GM18870 (cell line): Measurements from ENCODE around the gene KRTAP4-8.
"Not testable (repeated sequence)": the region's sequence is repeated elsewhere in the genome, so short reads cannot be mapped to it uniquely, and the experiment has no call there.

ENCODE experiments used
- ATAC-seq: cut with Tn5 transposase; IDR thresholded peaks from one replicate; pipeline ENCODE4 v1.9.1; 2021; ENCODE audit warnings: moderate library complexity; ENCODE audit not compliant: unreplicated experiment

KRTAP4-8 gene

DNA sequence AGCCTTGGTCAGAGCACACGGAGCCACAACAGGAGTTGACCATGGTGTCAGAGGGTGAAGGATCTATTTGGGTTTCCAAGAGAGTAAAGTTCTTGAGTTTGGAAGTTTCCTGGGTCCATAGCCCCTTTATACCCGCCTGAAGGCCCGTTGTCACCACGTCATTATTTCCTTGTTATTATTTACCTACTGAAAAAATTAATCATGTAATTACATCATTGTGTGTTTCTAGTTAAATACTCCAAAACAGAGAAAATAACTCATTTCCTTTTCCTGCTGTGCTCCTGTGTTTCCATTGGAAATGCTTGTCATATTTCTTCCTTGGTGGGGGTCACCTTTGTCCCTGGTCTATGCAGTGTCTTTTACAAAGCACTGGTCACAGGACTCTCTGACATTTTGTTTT is at the start of gene KRTAP4-8:
KRTAP4-8 (minus strand) TSS at position 101 of the 400 bp plus-strand sequence; CDS start at position 43, 58 bp downstream.
- no peak for ATAC-seq

GRCh38 chr17:41145261-41145660 is 47.3 kb upstream of the KRTAP4-8 start:
- ATAC-seq: no peak

DNA sequence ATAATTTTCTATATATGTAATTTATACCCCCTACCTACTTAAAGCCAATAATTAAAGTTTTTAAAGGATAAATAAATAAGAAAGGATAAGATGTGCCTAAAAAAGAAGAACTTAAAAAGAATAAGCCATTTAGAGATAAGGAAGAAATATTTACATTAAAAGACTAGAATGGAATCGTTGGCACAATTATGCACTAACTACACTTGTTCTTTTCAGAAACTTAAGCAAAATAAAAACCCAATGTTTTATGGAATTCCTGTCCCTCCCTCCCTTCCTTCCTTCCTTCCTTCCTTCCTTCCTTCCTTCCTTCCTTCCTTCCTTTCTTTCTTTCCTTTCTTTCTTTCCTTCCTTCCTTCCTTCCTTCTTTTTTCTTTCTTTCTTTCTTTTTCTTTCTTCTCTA is 46.9 kb upstream of the KRTAP4-8 start:
- no peak for ATAC-seq

DNA sequence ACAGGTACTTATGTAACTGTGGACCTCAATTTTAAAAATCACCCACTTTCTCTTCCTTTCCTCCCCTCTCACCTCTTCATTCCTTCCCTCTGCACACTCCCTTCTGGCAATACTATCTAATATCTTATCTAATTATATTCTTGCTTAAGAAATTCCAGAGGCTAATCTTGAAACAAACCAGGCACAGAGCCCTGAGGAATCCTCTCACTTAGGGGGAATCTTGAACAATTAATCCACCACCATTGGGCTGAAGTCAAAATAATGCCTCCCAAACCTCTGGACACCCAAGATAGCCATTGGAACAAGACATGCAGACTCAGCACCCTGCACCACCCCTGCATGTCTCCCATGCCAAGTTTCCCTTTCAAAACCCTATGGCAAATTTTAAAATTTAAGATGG is 43.4 kb upstream of the KRTAP4-8 start:
- ATAC-seq: no peak

- ATAC-seq: no peak
Observed at GRCh38 chr17:41140360-41141131, 42.6 kb upstream of the KRTAP4-8 start, which contains the start of gene KRTAP4-6. TSS of gene KRTAP4-6 (minus strand) at chr17:41140544. CDS start at chr17:41140487, 57 bp downstream.

- ATAC-seq: not testable (repeated sequence)
Observed at GRCh38 chr17:41139865-41140264, 41.9 kb upstream of the KRTAP4-8 start.

- no peak for ATAC-seq
Observed at GRCh38 chr17:41133880-41134735, 36.2 kb upstream of the KRTAP4-8 start.

- no peak for ATAC-seq
Observed at GRCh38 chr17:41131979-41132378, 34.0 kb upstream of the KRTAP4-8 start.

GRCh38 chr17:41127371-41127770 is 29.4 kb upstream of the KRTAP4-8 start:
- ATAC-seq: no peak

GRCh38 chr17:41126412-41126811 is 28.5 kb upstream of the KRTAP4-8 start:
- no peak for ATAC-seq

DNA sequence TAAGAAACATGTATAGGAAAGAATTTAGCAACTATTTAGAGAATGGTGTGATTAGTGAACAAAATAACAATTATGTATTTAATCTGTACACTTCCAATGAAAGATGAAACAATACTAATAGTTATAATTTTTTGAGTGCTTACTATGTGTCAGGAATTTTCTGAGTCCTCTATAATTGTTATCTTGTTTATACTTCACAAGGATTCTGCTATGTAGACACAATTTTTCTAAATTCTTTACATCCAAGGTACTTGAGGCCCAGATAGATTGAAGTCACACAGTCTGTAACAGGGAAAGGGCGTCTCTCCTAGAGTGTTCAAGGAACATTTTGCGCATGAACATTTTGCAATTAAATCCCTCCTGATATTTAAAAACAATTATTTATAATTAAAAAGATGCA is 27.1 kb upstream of the KRTAP4-8 start:
- ATAC-seq: no peak

- not testable (repeated sequence) for ATAC-seq
Observed at GRCh38 chr17:41123991-41124371, 26.0 kb upstream of the KRTAP4-8 start, which contains the start of gene KRTAP4-12. TSS of gene KRTAP4-12 (minus strand) at chr17:41124182. CDS start at chr17:41124122, 60 bp downstream.

DNA sequence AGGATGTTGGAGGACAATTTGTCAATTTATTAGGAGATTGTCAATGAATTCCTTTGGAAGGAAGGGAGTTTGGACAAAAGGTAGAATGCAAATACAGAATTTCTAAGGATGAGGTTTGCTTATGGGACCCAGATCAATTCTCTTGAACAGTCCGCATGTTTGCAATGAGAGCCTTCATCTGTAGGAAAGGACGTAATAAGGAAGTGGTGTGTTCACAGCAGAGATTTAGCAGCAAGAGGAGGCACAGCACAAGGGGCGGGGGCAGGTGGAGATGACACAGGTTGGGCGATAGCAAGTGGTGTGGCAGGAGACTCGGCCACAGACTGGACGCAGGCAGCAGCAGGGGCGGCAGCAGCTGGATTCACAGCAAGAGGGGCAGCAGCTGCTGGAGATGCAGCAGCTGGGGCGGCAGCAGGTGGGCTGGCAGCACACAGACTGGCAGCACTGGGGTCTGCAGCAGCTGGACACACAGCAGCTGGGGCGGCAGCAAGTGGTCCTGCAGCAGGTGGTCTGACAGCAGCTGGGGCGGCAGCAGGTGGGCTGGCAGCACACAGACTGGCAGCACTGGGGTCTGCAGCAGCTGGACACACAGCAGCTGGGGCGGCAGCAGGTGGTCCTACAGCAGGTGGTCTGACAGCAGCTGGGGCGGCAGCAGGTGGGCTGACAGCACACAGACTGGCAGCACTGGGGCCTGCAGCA is 25.5 kb upstream of the KRTAP4-8 start:
- ATAC-seq: not testable (repeated sequence)

DNA sequence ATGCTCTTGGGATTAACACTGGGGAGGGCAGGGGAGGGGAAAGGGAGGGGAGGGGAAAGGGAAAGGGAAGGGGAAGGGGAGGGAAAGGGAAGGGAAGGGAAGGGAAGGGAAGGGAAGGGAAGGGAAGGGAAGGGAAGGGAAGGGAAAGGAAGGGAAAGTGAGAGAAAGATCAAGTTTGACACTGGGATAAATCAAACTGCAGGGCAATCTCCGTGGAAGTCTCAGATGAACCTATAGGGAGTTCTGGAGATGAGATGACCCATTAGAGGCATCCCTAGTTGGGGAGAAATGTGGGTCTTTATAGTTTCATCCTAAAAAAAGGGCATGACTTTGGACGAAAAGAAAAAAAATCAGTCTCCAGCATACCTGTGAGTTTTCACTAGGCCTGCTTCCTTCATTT is 23.8 kb upstream of the KRTAP4-8 start:
- ATAC-seq: no peak

- ATAC-seq: not testable (repeated sequence)
Observed at GRCh38 chr17:41119696-41120690, 22.1 kb upstream of the KRTAP4-8 start.

GRCh38 chr17:41118721-41119120 is 20.8 kb upstream of the KRTAP4-8 start:
- ATAC-seq: no peak

DNA sequence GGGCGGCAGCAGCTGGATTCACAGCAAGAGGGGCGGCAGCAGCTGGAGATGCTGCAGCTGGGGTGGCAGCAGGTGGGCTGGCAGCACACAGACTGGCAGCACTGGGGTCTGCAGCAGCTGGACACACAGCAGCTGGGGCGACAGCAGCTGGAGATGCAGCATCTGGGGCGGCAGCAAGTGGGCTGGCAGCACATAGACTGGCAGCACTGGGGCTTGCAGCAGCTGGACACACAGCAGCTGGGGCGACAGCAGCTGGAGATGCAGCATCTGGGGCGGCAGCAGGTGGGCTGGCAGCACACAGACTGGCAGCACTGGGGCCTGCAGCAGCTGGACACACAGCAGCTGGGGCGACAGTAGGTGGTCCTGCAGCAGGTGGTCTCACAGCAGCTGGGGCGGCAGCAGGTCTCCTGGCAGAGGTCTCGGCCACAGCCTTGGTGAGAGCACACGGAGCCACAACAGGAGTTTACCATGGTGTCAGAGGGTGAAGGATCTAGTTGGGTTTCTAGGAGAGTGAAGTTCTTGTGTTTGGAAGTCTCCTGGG is 20.0 kb upstream of the KRTAP4-8 start, which contains the start of gene KRTAP4-11:
KRTAP4-11 (minus strand) TSS at position 528 of the 541 bp plus-strand sequence; CDS start at position 470, 58 bp downstream.
- not testable (repeated sequence) for ATAC-seq

DNA sequence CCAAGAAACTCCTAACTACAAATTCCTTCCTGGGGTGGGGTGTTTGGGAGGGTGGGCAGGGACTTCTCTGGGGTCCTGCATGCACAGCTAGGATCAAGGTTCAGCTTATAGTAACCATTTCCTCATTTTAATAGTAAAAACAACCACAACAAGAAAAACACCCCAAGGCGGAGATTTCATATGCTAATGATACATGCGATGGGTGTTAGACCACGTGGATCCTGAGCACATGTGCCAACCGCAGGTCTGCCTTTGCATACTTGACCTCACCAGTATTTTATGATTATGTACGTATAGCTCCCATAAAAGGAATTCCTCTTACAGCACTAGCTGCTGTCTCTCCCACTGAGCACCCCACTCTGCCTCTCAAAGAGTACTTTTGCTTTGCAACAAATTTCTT is 18.4 kb upstream of the KRTAP4-8 start:
- ATAC-seq: no peak

DNA sequence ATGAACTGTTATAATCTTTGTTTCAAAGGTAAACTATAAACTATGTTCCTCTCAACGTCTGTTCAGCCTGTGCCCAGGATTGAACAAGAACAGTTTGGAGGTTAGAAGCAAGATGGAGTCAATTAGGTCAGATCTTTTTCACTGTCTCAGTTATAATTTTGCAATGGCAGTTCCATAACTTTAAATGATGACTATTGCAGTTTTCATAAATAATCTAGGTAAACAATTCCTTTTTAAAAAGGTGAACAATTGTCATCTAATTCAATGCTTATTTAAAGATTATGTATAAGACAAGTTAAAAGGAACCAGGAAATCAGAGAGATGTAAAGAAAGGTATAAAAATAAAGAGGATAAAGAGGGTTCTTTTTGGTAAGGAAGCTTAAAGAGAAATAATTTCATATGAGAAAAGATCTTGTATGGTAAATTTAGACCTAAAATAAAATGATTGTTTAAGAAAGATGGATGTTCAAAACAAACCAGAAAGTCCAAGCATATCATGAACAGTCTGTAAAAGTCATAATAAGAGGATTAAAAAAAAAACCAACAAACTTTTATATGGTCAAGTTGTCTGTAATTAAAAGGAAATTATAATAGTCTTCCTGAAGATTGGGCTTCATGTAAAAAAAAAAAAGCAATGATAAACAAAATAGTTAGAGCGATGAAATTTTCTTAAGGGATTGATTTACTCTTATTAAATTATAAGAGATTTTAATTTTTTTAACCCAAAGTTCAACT is 13.4 kb upstream of the KRTAP4-8 start:
- ATAC-seq: no peak
